ENCODE results near the gene TSEN2.
A peak's percentile ranks its signal among the peaks of the same experiment; 100 is the strongest.

TSEN2 gene

GRCh38 chr3:12484198-12484982 lies at the start of gene TSEN2:
TSEN2 (plus strand) TSS chr3:12484480; CDS start chr3:12489801, 5,321 bp downstream.
- DNase-seq (ENCODE audit: extremely low read depth, insufficient read length) = peak; percentile 98
- Histone ChIP-seq H3K4me3 (replicated peaks; ENCODE audit: low read depth, low read length) (peak within 1 kb of the TSS; percentile 82), H3K27me3 (replicated peaks; ENCODE audit: control insufficient read depth, insufficient read depth, low read length) (no peaks in the 10 kb centered on the region), H3K36me3 (ENCODE audit: control insufficient read depth, insufficient read depth, low read length) (peaks cover 3% of the 10 kb centered on the region; the same call in 1 of the 2 replicates)
- TF ChIP-seq, protein P1, sequence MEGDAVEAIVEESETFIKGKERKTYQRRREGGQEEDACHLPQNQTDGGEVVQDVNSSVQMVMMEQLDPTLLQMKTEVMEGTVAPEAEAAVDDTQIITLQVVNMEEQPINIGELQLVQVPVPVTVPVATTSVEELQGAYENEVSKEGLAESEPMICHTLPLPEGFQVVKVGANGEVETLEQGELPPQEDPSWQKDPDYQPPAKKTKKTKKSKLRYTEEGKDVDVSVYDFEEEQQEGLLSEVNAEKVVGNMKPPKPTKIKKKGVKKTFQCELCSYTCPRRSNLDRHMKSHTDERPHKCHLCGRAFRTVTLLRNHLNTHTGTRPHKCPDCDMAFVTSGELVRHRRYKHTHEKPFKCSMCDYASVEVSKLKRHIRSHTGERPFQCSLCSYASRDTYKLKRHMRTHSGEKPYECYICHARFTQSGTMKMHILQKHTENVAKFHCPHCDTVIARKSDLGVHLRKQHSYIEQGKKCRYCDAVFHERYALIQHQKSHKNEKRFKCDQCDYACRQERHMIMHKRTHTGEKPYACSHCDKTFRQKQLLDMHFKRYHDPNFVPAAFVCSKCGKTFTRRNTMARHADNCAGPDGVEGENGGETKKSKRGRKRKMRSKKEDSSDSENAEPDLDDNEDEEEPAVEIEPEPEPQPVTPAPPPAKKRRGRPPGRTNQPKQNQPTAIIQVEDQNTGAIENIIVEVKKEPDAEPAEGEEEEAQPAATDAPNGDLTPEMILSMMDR (IDR thresholded peaks at IDR 0.05; ENCODE audit: insufficient read depth, low read length, poor library complexity, severe bottlenecking) = peak; percentile 20

DNA sequence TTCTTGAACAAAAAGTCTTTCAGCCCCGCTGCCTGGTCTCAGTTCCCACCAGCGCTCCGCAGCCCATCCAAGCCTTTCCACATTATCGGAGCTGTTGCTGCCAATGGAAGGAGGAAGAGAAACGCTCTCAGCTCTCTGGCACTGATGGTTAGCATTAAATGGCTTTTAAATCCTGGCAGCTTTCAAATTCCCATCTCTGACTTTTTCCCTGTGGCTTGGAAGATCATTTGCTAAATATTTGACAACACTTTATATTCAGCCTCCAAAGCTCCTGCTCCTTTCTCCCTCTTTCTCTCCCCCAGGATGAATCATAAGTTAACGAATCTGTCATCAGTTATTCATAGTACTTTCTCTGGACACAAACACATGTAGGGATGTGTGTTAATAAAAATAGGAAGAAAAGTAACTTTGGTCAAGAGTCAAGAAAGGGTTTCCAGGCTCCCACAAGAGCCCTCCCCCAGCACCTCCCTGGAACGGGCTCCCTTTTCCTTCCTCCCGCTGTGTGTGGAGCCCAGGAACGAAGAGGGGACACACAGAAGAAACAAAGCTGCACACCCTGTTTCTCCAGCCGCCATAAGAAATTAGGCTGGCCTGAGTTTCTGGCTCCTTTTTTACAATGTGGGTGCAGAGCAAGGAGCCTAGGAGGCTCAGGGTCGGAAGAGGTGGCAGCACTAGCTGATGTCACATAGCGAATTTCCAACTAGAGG lies 47.6 kb upstream of the TSEN2 start:
- no peak for DNase-seq (ENCODE audit: extremely low read depth, insufficient read length)
- Histone ChIP-seq H3K36me3 (ENCODE audit: control insufficient read depth, insufficient read depth, low read length) (no peaks in the 10 kb centered on the region), H3K4me3 (replicated peaks; ENCODE audit: low read depth, low read length) (no peak overlapping the region), H3K27me3 (replicated peaks; ENCODE audit: control insufficient read depth, insufficient read depth, low read length) (no peaks in the 10 kb centered on the region; the same call in 1 of the 2 replicates)
- TF ChIP-seq, protein P1 (IDR thresholded peaks at IDR 0.05; ENCODE audit: insufficient read depth, low read length, poor library complexity, severe bottlenecking) = no peak

- no peaks in the 10 kb centered on the region for H3K36me3 ChIP-seq (ENCODE audit: control insufficient read depth, insufficient read depth, low read length)
- TF ChIP-seq, protein P1 (IDR thresholded peaks at IDR 0.05; ENCODE audit: insufficient read depth, low read length, poor library complexity, severe bottlenecking) = no peak
- no peak for DNase-seq (ENCODE audit: extremely low read depth, insufficient read length)
- H3K4me3 ChIP-seq (replicated peaks; ENCODE audit: low read depth, low read length) = no peak overlapping the region
- no peaks in the 10 kb centered on the region; the same call in 1 of the 2 replicates for H3K27me3 ChIP-seq (replicated peaks; ENCODE audit: control insufficient read depth, insufficient read depth, low read length)
Observed at GRCh38 chr3:12437221-12437605, 47.1 kb upstream of the TSEN2 start.

DNA sequence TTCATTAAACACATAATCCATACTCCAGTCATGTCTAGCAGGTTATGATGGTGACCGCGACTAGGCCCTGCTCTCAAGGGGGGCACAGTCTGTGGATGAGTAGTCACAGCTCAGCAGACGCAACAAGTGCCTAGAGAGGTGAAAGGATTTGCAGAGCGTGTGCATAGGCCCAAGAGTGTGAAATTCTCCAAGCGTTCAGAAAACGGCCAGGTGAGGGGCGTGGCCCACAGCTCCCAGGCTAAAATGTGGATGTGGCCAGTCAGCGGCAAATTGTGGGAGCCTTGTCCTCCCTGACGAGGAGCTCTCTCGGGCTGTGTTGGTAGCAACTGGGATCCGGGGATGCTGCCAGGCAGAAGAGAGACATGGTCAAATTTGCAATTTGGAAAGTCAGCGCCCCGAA lies 46.4 kb upstream of the TSEN2 start:
- no peak for DNase-seq (ENCODE audit: extremely low read depth, insufficient read length)
- H3K27me3 ChIP-seq (replicated peaks; ENCODE audit: control insufficient read depth, insufficient read depth, low read length) = no peaks in the 10 kb centered on the region; the same call in 1 of the 2 replicates
- no peaks in the 10 kb centered on the region for H3K36me3 ChIP-seq (ENCODE audit: control insufficient read depth, insufficient read depth, low read length)
- H3K4me3 ChIP-seq (replicated peaks; ENCODE audit: low read depth, low read length) = no peak overlapping the region
- TF ChIP-seq, protein P1 (IDR thresholded peaks at IDR 0.05; ENCODE audit: insufficient read depth, low read length, poor library complexity, severe bottlenecking) = no peak

GRCh38 chr3:12438318-12438717 lies 46.0 kb upstream of the TSEN2 start:
- no peak overlapping the region for H3K4me3 ChIP-seq (replicated peaks; ENCODE audit: low read depth, low read length)
- DNase-seq (ENCODE audit: extremely low read depth, insufficient read length) = no peak
- TF ChIP-seq, protein P1 (IDR thresholded peaks at IDR 0.05; ENCODE audit: insufficient read depth, low read length, poor library complexity, severe bottlenecking) = no peak
- H3K27me3 ChIP-seq (replicated peaks; ENCODE audit: control insufficient read depth, insufficient read depth, low read length) = no peaks in the 10 kb centered on the region; the same call in 1 of the 2 replicates
- H3K36me3 ChIP-seq (ENCODE audit: control insufficient read depth, insufficient read depth, low read length) = no peaks in the 10 kb centered on the region
